Right forelimb (tissue), 1 donor: ENCODE results near the gene GBP7.
"Not testable (repeated sequence)": the region's sequence is repeated elsewhere in the genome, so short reads cannot be mapped to it uniquely, and the experiment has no call there.

Source experiments
- DNase-seq: peaks from one replicate; pipeline ENCODE4 v3.0.0-alpha.2; 2018

The GBP7 gene

DNA sequence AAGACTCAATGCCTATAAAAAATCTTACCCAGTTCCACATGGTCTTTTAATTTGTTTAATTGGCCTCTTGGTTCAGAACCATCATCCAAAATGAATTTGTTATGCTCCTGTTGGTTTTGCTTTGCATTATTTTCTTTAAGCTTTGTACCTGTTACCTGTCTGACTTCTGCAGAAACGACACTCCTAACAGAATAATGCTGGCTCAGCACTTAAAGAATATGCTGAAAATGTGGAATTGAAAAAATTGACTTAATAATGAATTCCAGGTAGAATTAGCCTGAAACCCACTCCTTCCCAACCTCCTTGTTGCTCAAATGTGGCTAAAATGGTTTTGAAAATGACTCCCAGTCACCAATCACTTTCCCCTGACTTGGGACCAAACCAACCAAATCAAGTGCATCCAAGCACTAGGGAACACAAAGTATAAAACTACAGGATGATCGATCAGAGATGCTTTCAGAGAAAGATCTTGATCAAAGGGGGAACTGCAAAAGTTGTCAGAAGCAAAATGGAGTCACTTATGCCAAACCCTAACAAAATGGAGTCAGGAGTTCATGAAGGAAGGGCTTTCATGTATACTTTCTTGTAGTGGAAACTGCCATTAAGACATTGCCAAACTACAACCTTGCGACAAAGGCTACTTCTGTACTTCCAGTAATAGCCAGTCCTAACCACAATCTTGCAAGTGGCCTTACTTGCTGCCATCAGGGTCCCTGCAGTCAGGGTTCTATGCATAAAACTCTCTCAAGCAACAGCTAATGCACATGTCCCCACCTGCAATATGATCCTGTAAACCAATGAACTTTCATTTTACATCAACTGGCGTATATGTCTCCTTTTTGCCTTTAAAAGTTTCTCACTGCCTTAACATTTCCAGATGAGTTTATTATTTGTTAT is 5.4 kb downstream of the GBP7 start:
- DNase-seq, result no peak

DNA sequence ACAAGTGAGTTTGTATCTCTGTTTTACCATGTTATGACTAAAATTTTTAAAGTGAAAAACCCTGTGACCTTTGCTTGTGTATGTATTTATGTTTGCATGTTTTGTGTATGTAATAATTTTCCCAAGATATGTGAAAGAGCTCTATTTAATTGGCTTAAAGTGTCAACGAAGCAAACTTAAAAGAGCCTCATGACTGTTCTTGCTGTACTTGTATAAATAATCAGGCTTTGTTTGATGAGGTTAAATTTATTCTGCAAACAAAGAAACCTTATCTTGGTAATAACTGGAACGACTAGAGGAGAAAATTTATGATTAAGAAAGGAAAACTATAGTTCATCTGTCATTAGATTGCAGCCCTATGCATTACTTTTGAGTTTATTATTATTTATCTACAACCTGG is 6.6 kb downstream of the GBP7 start:
- DNase-seq, result no peak

DNA sequence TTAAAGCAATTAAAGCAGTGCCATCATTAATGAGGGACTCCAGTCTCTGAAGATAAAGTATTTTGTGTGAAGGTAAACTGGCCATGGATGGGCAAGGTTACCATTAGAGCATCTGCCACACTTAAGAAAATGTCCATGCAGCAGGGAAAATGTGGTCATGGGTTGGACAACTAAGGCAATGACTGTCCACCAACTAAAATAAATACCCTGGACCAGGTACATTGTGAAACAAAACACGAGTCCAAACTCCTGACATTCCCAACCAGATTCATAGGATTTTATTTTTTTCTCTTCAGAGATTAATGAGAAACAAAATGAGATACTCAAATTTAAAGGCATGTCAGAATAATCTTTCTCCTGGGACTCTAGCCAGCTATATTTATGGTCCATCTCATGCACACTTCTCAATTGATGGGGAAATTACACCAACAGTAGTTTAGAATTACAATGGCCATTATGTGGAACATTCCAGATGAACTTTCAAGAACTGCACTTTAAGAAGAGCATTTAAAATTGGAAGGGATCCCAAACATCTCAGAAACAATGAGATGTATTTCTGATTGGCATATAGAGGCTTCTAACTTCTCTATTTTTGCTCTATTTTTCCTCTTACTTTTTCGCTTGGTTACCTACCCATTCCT is 8.1 kb downstream of the GBP7 start:
- no peak for DNase-seq

DNA sequence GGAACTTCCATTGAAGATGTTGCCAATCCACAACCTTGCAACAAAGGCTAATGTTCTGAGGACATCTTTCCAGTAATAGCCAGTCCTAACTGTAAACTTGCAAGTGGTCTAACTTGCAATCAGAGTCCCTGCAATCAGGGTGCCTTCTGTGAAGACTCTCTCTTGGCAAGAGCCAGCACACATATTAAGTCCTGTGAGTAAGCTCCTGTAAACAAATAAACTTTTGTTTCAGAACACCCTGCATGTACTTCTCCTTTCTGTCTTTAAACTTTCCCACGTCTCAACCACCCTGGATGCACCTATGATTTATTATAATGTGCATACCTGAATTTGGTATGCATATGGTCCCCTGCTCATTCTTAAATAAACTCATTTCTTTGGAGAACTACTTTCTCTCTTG is 9.1 kb downstream of the GBP7 start:
- DNase-seq, result no peak

DNA sequence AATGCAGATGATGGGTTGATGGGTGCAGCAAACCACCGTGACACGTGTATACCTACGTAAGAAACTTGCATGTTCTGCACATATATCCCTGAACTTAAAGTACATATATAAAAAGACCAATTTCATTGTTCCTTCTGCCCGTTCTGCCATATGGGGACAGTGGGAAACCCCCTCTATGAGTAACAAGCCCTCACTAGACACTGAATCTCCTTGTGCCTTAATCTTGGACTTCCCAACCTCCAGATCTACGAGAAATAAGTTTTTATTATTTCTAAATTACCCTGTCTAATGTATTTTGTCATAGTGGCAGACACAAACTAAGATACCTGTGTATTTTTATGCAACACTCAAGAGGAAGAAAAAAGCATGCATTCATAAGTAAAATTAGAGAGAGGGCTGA is 10.0 kb downstream of the GBP7 start:
- no peak for DNase-seq

DNA sequence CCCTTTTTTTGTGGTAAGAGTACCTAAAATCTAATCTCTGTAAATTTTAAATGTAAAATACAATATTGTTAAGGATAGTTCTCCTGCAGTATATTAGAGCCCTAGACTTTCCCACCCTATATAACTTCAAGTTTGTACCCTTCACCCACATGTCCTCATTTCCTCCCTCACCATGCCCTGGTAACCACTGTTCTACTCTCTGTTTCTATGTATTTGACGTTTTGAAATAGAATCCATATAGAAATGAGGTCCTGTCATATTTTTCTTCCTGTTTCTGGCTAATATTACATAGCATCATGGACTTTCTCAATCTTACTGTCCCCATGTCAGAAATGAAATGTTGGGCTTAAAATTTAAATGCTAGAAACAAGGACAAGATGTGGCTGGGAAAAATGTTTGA is 24.8 kb downstream of the GBP7 start:
- no peak for DNase-seq

DNA sequence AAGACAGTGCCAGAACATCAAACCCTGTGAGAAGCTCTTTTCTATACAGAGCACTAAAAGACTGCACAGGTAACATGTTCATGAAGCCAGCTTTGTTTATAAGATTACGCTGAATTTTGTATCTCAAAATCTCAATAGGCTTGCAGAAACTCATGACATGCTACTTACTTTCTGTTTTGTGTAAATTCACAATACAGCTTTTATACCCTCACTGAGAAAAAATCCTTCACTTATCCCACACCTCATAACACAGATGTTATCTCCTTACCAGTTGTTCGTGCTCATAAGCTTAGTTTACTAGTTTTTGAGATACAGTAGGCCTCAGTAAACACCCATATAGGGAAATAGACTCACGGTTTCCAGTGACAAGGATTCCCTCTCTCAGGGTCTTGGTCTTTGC is 25.8 kb downstream of the GBP7 start:
- DNase-seq, result no peak

DNA sequence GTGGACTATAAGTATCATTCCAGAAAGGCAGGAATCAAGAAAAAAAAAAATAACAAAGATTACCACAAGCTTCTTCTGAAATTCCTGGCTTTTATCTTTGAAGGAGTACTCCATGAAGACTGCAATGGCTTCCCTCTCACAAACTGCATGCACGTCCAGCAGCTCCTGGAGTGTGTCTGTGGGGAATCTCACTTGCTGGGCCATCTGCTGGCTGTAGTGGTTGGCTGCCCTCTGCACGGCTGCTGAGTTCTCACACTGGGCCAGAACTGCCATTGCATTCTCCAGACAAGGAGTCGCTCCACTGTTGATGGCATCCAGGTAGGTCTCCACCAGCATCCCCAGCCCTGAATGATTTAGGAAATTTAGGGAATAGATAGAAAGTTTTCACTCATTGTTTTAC is 26.6 kb downstream of the GBP7 start:
- no peak for DNase-seq

DNA sequence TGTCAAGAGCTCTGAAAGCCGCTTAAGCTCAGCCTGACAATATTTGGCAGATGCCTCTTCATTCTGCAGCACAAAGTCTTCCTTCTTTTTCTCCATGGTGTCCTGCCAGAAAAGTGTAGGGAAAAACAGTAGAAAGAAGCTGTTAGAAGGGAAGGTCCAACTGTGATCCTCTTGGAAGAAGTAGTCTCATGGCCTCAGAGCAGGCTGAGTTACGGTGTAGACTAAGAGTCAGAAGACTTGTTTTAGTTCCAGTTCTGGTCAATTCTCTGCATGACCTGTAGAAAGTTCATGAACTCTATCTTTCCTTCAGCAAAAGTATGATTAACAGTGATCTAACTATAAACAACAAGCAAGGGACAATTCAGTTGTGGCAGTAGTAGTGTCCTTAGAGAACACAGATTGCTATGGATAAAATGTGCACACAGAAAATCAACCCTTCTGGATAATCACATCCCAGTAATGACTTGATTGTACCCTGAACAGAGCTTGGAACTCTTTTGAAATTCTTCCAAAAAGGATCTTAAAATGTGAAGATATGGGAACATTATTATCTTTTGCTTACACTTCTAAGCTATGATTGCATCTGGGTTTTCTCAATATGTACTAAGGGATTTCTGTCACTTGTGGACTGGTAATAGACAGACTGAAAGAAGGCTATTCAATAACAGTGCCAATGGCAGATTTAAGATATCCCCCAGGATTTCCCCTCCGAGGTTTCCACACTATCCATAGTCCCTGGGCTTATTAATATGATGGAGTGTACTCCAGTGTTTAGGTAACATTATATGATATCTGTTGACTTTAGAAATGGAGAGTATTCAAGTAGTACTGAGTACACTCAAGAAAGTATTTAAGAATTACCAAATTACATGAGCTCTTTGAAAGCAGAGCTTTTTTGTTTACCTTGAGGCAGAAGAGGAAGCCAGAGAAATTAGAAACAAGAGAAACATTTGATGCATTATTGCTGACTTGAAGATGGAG is 27.8 kb downstream of the GBP7 start:
- no peak for DNase-seq

DNA sequence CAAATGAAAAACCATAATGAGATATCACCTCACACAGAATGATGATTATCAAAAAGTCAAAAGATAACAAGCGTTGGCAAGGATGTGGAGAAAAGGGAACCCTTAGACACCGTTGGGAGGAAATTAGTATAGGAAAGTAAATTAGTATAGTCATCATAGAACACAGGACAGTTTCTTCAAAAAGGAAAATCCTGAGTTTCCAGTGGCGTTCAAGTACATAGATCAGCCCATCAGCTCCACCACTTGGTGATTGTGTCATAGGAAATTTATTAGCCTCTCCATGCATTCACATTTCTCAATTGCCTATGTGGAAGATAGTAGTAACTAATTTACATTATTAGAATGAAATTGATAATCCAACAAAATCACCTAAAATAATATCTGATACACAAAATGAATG is 29.1 kb downstream of the GBP7 start:
- no peak for DNase-seq

DNA sequence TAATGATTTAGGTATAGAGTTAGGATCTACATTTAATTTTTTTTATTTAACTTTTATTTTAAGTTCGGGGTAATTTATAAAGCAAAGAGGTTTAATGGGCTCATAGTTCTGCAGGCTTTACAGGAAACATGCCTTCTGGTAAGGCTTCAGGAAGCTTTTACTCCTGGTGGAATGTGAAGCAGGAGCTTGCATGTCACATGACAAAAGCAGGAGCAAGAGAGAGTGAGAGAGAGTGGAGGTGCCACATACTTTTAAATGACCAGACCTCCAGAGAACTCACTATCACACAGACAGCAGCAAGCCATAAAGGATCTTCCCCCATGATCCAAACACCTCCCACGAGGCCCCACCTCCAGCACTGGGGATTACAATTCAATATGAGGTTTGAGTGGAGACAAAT is 32.3 kb downstream of the GBP7 start:
- no peak for DNase-seq

DNA sequence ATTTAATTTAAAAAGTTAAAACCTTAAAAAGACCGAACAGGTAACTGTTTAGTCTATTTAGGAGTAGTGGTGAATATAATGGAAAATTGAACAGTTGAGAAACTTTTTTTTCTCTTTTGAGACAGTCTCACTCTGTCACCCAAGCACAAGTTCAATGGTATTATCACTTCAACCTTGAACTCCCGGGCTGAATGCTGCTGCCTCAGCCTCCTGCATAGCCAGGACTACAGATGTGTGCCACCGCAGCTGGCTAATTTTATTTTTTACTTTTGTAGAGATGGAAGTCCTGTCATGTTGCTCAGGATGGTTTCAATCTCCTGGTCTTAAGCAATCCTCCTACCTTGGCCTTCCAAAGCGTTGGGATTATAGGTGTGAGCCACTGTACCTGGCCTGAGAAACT is 33.6 kb downstream of the GBP7 start:
- no peak for DNase-seq

DNA sequence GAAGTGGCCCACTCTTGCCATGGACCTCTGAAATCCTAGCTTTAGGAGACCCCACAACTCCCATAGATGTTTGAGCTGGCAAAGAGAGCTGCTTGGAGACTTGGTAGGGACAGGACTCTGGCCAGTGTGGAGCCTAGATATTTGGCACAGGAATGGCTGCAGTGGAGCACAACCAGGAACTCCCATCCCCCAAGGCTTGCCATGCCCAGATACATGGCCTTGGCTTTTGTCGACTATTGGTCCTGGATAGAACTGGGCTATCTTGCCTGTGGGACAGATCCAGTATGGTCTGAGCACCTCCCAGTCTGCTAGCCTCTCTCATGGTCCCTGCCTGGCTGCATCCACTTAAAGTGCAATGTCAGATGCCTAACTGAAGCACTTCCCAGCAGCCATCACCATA is 42.1 kb downstream of the GBP7 start:
- no peak for DNase-seq

DNA sequence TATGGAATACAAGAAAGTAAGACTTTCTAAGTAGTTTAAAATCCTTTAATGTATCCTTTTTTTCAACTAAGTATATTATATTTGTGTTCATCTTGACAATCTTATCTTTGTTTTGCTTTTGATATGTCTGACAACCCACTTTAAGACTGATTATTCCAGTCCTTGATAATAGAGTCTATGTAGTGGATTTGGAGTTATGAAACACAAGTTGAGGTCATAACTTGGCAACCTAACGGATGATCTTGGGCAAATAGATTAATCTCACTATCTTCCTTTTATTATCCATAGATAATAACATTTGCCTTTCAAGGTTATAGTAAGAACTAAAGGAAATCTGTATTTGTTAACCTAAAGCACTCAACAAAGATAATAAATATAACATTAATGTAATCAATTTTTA is 45.1 kb downstream of the GBP7 start:
- no peak for DNase-seq

DNA sequence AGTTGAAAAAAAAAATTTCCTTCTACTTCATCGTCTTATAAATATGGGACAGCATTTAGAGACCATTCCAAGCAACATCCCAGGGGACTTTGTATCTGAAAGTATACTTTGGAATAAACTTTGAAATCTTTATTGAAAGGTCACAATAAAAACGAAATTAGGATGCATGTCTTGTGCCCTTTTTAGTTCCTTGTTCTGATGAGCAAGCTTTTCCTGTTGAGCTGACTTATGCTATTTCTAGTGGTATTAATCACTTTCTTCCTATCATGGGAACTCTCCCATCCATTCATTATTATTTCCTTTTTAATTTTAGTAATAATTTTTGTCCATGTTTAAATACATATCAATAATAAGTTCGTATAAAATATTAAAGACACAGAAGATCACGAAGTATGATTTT is 45.9 kb downstream of the GBP7 start:
- no peak for DNase-seq

DNA sequence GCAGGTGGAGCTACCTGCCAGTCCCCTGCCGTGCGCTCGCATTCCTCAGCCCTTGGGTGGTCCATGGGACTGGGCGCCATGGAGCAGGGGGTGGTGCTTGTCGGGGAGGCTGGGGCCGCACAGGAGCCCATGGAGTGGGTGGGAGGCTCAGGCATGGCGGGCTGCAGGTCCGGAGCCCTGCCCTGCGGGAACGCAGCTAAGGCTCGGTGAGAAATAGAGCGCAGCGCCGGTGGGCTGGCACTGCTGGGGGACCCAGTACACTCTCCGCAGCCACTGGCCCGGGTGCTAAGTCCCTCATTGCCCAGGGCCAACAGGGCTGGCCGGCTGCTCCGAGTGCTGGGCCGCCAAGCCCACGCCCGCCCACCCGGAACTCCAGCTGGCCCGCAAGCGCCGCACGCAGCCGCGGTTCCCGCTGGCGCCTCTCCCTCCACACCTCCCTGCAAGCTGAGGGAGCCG is 47.8 kb downstream of the GBP7 start:
- DNase-seq, result not testable (repeated sequence)

DNA sequence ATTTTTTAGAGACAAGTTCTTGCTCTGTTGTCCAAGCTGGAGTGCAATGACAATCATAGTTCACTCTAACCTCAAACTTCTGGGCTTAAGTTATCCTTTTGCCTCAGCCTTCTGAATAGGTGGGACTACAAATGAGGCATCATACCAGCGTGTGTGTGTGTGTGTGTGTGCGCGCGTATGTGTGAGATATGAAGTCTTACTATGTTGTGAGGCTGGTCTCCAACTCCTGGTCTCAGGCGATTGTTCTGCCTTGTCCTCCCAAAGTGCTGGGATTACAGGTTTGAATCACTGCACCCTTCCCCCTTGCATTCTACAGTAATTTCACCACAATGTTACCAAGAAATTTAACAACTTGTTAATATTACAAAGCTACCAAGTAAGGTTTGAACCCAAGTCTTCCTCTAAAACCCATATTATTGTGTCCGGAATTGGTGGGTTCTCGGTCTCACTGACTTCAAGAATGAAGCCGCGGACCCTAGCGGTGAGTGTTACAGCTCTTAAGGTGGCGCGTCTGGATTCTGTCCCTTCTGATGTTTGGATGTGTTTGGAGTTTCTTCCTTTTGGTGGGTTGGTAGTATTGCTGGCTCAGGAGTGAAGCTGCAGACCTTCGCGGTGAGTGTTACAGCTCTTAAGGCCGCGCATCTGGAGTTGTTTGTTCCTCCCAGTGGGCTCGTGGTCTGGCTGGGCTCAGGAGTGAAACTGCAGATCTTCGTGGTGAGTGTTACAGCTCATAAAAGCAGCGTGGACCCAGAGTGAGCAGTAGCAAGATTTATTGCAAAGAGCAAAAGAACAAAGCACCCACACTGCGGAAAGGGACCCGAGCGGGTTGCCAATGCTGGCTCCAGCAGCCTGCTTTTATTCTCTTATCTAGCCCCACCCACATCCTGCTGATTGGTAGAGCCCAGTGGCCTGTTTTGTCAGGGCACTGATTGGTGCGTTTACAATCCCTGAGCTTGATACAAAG is 48.9 kb downstream of the GBP7 start:
- not testable (repeated sequence) for DNase-seq

DNA sequence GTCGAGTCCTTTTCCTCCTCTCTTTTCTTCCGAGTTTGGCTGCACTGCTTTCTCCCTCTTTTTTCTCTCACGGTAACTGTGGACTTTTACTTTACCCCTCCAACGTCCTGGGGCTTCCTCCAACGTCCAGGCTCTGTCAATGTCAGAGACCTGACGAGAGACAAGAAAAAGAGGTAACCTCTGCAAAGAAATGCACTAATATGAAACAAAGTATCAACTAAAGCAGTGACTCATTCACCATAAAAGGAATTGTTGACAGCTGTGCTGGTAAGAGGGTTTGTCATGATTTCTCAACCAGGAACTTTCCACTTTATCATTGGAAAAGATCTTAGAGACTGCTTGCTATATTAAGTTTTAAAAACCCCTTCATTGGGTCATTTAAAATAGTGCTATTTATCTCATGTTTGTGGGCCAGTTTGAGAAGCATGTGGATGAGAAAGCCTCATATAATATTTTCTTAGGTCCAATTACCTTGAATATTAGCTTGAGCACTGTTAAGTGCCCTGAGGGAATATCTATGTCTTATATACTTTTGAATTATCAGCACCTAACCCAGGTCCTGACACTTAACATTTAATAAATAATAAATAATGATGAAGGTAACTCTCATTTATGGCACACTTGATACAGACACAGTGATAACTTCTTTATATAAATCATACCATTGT is 49.8 kb downstream of the GBP7 start, which contains the start of gene GBP2:
GBP2 (minus strand) TSS at position 202 of the 668 bp plus-strand sequence. CDS start 4,148 bp downstream, outside the sequence.
- no peak for DNase-seq

DNA sequence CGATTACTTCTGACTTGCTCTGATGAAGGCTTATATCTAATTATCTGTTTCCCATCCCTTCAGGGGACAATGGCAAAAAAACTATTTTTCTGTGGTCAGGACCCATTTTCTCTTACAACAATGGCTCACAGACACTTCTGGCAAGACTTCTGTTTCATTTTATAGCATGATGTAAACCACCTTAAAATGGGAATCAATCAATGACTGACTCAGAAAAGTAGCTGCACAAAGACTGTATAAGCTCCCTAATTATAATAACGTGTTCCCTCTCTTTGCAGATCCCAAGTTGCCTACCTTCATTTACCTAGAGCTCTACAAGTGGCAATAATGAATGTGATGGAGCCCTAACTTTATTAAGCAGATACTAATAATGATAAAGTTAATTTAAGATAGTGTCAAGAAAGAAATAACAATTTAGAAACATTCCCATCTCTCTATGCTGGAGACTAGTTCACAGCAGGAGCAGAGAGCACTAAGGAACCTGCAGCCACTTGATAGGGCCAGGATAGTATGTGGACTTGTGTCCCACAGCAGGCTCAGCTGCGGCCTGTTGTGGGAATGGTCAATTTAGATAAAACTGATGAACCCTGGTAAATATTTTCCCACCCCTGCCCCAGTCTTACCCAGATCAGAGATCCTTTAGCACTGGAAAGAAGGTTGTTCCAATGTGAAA is 50.4 kb downstream of the GBP7 start:
- no peak for DNase-seq

DNA sequence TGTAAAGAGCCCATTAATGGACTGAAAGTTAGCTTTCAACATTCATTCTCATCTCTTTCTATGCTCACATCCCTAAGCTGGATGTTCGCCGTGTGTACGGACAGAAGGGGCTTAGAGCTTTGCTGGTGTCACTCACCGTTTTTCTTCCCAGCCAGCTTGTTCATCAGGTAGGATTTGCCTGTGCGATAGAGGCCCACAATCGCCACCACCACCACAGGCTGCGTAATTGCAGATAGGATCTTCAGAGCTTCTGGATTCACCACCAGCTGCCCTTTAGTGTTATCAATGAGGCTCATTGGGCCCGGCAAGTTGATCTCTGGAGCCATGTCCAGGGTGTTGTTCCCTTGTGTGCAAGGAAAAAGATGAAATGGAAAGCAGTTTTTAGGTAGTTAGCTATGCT is 54.2 kb downstream of the GBP7 start:
- DNase-seq, result no peak

DNA sequence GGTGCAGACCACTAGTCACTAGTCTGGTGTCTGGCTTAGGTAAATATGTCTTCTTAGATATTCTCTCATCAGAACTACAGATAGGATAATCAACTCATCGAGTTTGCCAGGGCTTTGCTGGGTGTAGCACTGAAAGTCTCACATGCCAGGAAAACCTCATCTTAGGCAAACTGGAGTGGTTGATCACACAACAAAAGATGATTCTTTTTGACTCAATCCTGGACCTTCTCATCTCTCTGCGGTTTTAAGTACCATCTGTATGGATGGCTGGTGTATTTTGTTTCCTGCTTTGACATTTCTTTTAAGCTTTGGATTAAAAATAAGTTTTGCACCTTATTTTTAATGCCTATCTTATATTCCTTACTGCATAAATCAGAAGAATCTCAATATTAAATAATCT is 61.1 kb downstream of the GBP7 start:
- no peak for DNase-seq
